ENCODE measurements around the gene NOC2L.

DNA sequence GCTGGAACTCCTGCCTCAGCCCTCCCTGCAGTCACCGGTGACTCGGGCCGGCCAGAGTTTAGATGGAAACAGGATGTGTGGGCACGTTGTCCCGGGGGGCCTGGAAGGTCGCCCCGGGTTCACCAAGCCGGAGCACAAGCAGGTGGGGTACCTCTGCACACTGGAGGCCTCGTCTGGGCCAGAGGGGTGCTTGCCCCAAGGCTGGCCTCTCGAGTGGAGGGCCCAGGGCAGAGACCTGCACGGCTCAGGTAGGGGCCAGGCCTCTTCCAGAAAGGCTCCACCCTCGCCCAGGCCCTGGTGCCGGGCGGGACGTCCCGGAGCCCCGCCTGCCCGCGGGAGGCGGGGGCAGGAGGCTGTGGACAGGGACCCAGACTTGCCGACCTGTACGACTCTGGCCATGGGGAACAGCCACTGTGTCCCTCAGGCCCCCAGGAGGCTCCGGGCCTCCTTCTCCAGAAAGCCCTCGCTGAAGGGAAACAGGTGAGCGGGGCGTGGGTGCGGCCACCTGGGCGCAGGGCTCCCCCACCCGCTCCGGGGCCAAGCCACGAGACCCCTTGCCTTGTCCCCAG lies 7.2 kb upstream of the NOC2L start, which contains the start of gene PLEKHN1:
- no peak for TF ChIP-seq EP300 (IDR thresholded peaks at IDR 0.05)
- TF ChIP-seq, protein P1, sequence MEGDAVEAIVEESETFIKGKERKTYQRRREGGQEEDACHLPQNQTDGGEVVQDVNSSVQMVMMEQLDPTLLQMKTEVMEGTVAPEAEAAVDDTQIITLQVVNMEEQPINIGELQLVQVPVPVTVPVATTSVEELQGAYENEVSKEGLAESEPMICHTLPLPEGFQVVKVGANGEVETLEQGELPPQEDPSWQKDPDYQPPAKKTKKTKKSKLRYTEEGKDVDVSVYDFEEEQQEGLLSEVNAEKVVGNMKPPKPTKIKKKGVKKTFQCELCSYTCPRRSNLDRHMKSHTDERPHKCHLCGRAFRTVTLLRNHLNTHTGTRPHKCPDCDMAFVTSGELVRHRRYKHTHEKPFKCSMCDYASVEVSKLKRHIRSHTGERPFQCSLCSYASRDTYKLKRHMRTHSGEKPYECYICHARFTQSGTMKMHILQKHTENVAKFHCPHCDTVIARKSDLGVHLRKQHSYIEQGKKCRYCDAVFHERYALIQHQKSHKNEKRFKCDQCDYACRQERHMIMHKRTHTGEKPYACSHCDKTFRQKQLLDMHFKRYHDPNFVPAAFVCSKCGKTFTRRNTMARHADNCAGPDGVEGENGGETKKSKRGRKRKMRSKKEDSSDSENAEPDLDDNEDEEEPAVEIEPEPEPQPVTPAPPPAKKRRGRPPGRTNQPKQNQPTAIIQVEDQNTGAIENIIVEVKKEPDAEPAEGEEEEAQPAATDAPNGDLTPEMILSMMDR (IDR thresholded peaks at IDR 0.05), result no peak
- TF ChIP-seq POLR2A (IDR thresholded peaks at IDR 0.05), result no peak
